ENCODE data around the gene ANKRD13B. TPM values are rescaled to one million over a fixed set of nuclear protein-coding genes. Genes with fewer than 3 reads are reported as not detected.

Gene ANKRD13B
- total and polyA plus RNA-seq, 2 of the 13 experiments (the other 11 are each of a cell fraction or from before 2014, with no cell fraction given): 1.7 to 1.8 TPM

- TF ChIP-seq ZNF280B (CRISPR knock-in tag; IDR thresholded peaks at IDR 0.05; ENCODE audit: borderline replicate concordance): no peak
- TF ChIP-seq CEBPG (CRISPR knock-in tag; IDR thresholded peaks at IDR 0.05): no peak
- 0 out of 2 replicates have a peak, but pooled peaks have one; percentile 13 for TF ChIP-seq ELF3 (CRISPR knock-in tag; IDR thresholded peaks at IDR 0.05)
- TF ChIP-seq NR2F1 (CRISPR knock-in tag; IDR thresholded peaks at IDR 0.05): 0 out of 4 replicates have a peak, but pooled peaks of 1 of the 2 experiments have one; percentile 10
- no peak for TF ChIP-seq ZBTB42 (CRISPR knock-in tag; IDR thresholded peaks at IDR 0.05)
- TF ChIP-seq NFE2 (CRISPR knock-in tag; IDR thresholded peaks at IDR 0.05): no peak
- TF ChIP-seq ZNF207 (IDR thresholded peaks at IDR 0.05; ENCODE audit: borderline replicate concordance): no peak
- TF ChIP-seq PRPF4 (IDR thresholded peaks at IDR 0.05; ENCODE audit: low read depth, low read length, poor library complexity, severe bottlenecking): no peak
- TF ChIP-seq NR2F6 (IDR thresholded peaks at IDR 0.05): no peak
- 0 out of 2 replicates have a peak, but pooled peaks have one; percentile 3 for TF ChIP-seq NR2F6 (CRISPR knock-in tag; IDR thresholded peaks at IDR 0.05)
- TF ChIP-seq HNRNPLL (IDR thresholded peaks at IDR 0.05; ENCODE audit: low read depth, low read length, poor library complexity, severe bottlenecking): peak; percentile 79
- TF ChIP-seq FOXK1 (CRISPR knock-in tag; IDR thresholded peaks at IDR 0.05; ENCODE audit: borderline replicate concordance, low read depth): no peak
- no peak; a peak in 1 of 4 replicates for TF ChIP-seq HMGXB4 (CRISPR knock-in tag; IDR thresholded peaks at IDR 0.05; ENCODE audit: borderline replicate concordance in 1 of 2, low read depth in 1 of 2)
- TF ChIP-seq CENPX (CRISPR knock-in tag; IDR thresholded peaks at IDR 0.05): no peak
- TF ChIP-seq AKAP8 (CRISPR knock-in tag; IDR thresholded peaks at IDR 0.05): no peak
- 0 out of 2 replicates have a peak, but pooled peaks have one; percentile 36 for TF ChIP-seq POLR2G (IDR thresholded peaks at IDR 0.05; ENCODE audit: low read depth, low read length)
- TF ChIP-seq NCOA5 (CRISPR knock-in tag; IDR thresholded peaks at IDR 0.05): no peak
- no peak for TF ChIP-seq ZNF615 (CRISPR knock-in tag; IDR thresholded peaks at IDR 0.05; ENCODE audit: borderline replicate concordance)
- TF ChIP-seq GMEB2 (CRISPR knock-in tag; IDR thresholded peaks at IDR 0.05; ENCODE audit: low read depth): no peak
- TF ChIP-seq TEAD3 (CRISPR knock-in tag; optimal IDR thresholded peaks at IDR 0.05; ENCODE audit: borderline replicate concordance): no peak
- TF ChIP-seq GTF3A (CRISPR knock-in tag; conservative IDR thresholded peaks at IDR 0.05): no peak
- peak; percentile 49; the same call in 1 of the 2 replicates for TF ChIP-seq ZNF337 (CRISPR knock-in tag; IDR thresholded peaks at IDR 0.05; ENCODE audit: borderline replicate concordance, low read depth)
Measured at GRCh38 chr17:29589524-29590410, 3.2 kb upstream of the ANKRD13B start, which contains the start of gene GIT1 (continued).

Data from HepG2 (cell line).